Tibial nerve (tissue), 4 donors: ENCODE data around the gene RBM38. TPM values are rescaled to one million over a fixed set of nuclear protein-coding genes. Genes with fewer than 3 reads are reported as not detected.
A peak's percentile ranks its signal among the peaks of the same experiment; 100 is the strongest.

Experiments used
- DNase-seq, 2 donors: peaks; one replicate each; pipeline ENCODE4 v3.0.0-alpha.2; 2019; ENCODE audit warnings: low spot score in 2 of 2
- H3K27ac ChIP-seq, 4 donors: fragments of 200-600 bp; sonication (generic) in 3 of 4; one replicate each; pipeline ENCODE4 v1.5.1; 2017 to 2019; ENCODE audit warnings: mild to moderate bottlenecking in 1 of 4
- H3K27me3 ChIP-seq, 2 donors: fragments of 200-600 bp; sonication (generic) in 1 of 2; one replicate each; pipeline versions ENCODE4 v1.5.1 to v1.6.0; 2017 to 2019
- H3K36me3 ChIP-seq, 3 donors: fragments of 200-600 bp; sonication (generic); one replicate each; pipeline ENCODE4 v1.5.1; 2018 to 2019
- H3K4me1 ChIP-seq, 4 donors: fragments of 200-600 bp; sonication (generic) in 3 of 4; one replicate each; pipeline ENCODE4 v1.5.1; 2017 to 2019
- H3K4me3 ChIP-seq, 4 donors: fragments of 200-600 bp; sonication (generic) in 3 of 4; one replicate each; pipeline ENCODE4 v1.5.1; 2017 to 2019; ENCODE audit warnings: mild to moderate bottlenecking in 1 of 4, moderate library complexity in 1 of 4
- H3K9me3 ChIP-seq, 4 donors: fragments of 200-600 bp; sonication (generic) in 3 of 4; one replicate each; pipeline ENCODE4 v1.5.1; 2017 to 2019
- CTCF ChIP-seq, 5 experiments: fragments of 200-600 bp in 3 of 5; fragments of 450-650 bp in 2 of 5; sonication (generic) in 3 of 5; IDR thresholded peaks; one replicate each; pipeline ENCODE4 v1.5.1; 2016 to 2019; ENCODE audit warnings: antibody characterized with exemption in 5 of 5, mild to moderate bottlenecking in 3 of 5, moderate library complexity in 2 of 5
- EP300 ChIP-seq, 2 donors: sonication (generic); formaldehyde crosslinking; IDR thresholded peaks; one replicate each; pipeline ENCODE4 v1.6.1; 2017; ENCODE audit warnings: antibody characterized with exemption in 2 of 2, mild to moderate bottlenecking in 1 of 2
- POLR2A ChIP-seq, 2 donors: fragments of 450-650 bp; IDR thresholded peaks; one replicate each; pipeline ENCODE4 v1.6.1; 2017; ENCODE audit warnings: antibody characterized with exemption in 2 of 2, mild to moderate bottlenecking in 2 of 2, moderate library complexity in 2 of 2
- WGBS, 2 donors: methylation state at CpG; one replicate each; pipeline ENCODE4 v1.1.5; 2018; 5-methylcytosine and 5-hydroxymethylcytosine counted together
- total RNA-seq, 4 donors: library from RNA; depleted of rRNA; stranded (reverse); fragments of >200 nt; gene quantifications; one replicate each; pipeline ENCODE4 v1.1.0, GENCODE V29; 2016

The RBM38 gene
- total RNA-seq, 4 donors from 2014 or later = 4.8 to 14.4 (median 5.8) TPM

GRCh38 chr20:57393321-57394120 is 2.3 kb downstream of the RBM38 start:
- Histone ChIP-seq H3K36me3 (peaks cover 0 to 21% (median 0%) of the 10 kb centered on the region in 3 donors), H3K4me3 (peak overlapping the region in 2 of 4 donors; percentile 40 to 77), H3K4me1 (peaks cover 0 to 77% (median 63%) of the 10 kb centered on the region in 4 donors), H3K27ac (peak overlapping the region; percentile 84 to 88 (median 86)), H3K27me3 (no peaks in the 10 kb centered on the region), H3K9me3 (no peaks in the 10 kb centered on the region)
- no peak for DNase-seq
- TF ChIP-seq CTCF (IDR thresholded peaks at IDR 0.05) = no peak
- no peak for TF ChIP-seq POLR2A (IDR thresholded peaks at IDR 0.05)
- no peak for TF ChIP-seq EP300 (IDR thresholded peaks at IDR 0.05)
- 80 to 92% methylated on average over 14 of the region's 14 CpGs for WGBS, 2 donors

DNA sequence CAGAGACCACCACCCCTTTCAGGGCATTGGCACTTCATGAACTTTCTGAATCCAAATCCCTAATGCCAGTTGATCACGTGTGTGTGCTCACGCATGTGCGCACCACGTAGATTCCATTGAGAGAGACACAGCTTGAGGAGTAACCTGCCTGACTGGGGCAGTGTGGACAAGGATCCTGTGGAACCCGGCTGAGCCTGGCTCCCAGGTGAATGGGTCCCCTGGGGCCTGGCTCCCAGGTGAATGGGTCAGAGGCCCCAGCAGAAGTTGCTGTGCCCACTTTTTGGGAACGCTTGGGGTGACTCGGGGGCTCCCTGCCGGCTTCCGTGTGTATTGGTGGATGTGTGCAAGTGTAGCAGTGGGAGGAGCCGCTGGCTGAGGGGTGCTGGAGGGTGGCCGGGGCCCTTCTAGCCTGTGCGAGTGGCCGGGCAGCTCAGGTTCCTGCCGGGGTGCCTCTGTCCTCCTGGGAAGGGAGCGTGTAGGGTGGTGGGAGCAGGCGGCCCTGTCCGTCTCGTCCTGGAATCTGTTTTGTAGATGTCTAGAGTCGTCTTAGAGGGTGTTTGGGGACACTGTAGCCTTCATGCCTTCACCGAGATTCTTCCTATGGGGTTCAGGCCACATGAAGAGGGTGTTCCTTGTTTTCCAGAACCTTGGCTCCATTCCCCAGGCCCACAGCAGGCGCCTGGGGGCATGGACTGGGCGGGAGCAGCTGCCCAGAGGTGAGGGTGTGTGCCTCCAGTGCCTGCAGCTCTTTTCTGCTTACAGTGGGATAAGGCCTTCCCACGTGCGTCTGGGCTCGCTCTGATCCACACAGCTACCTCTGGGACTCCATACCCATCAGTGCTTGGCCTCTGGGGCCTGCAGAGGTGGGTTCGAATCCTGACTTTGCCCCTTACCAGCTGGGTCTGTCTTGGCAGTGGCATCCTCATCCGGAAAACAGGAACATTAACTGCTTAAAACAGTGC is 3.2 kb downstream of the RBM38 start:
- DNase-seq = no peak
- 61 to 73% methylated on average over 23 to 27 of the region's 27 CpGs for WGBS, 2 donors
- no peak for TF ChIP-seq EP300 (IDR thresholded peaks at IDR 0.05)
- TF ChIP-seq CTCF (IDR thresholded peaks at IDR 0.05) = no peak
- no peak for TF ChIP-seq POLR2A (IDR thresholded peaks at IDR 0.05)

GRCh38 chr20:57395111-57395966 is 4.1 kb downstream of the RBM38 start:
- peaks cover 0 to 85% (median 71%) of the 10 kb centered on the region in 4 donors for H3K4me1 ChIP-seq
- peak in 1 of 2 donors; percentile 37 for DNase-seq
- no peak for TF ChIP-seq CTCF (IDR thresholded peaks at IDR 0.05)
- TF ChIP-seq EP300 (IDR thresholded peaks at IDR 0.05) = peak; percentile 43 to 80
- TF ChIP-seq POLR2A (IDR thresholded peaks at IDR 0.05) = peak in 1 of 2 donors; percentile 44
- WGBS, 2 donors = 43 to 58% methylated on average over 16 to 27 of the region's 31 CpGs
- peak overlapping the region; percentile 84 to 88 (median 86) for H3K27ac ChIP-seq
- peak overlapping the region in 1 of 4 donors; percentile 2 for H3K4me3 ChIP-seq
- no peaks in the 10 kb centered on the region for H3K27me3 ChIP-seq
- peaks cover 0 to 21% (median 0%) of the 10 kb centered on the region in 3 donors for H3K36me3 ChIP-seq
- no peaks in the 10 kb centered on the region for H3K9me3 ChIP-seq

More for the DNA sequence above, 3.2 kb downstream of the RBM38 start:
- Histone ChIP-seq H3K4me1 (peaks cover 0 to 85% (median 71%) of the 10 kb centered on the region in 4 donors), H3K36me3 (peaks cover 0 to 21% (median 0%) of the 10 kb centered on the region in 3 donors), H3K9me3 (no peaks in the 10 kb centered on the region), H3K4me3 (no peak overlapping the region), H3K27ac (peak overlapping the region; percentile 84 to 88 (median 86)), H3K27me3 (no peaks in the 10 kb centered on the region)

DNA sequence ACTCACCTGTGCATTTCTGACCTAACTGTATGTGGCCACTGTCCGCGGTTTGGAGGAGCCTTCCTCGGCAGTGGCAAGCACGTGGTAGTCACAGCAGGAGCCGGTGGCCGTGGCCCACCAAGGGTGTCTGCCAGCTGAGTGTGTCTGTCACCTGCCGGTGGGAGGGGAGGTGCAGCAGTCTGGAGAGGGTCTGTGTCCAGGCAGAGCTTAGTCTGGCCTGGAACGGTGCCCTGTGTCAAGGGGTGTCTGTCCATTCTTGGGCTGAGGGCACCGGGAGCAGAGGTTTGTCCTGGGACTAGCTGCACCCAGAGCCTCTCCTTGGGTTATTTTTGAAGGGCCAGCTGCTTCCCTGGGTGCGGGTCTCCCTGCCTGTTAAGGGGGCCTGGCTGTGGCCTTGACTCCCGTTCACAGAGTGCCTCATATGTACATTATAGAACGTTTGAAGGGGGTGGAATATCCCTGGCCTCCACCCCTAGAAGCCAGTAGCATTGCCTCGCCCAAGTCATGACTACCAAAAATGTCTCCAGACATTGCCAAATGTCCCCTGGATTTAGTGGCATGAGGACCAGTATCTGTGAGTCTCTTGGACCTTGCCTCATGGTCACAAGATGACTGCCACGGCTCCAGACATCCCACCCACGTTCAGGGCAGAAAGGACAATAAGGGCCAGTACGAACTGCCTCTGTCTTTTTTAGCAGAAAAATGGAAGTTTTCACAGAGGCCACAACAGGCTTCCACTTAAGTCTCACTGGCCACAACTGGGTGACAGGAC is 5.2 kb downstream of the RBM38 start:
- H3K4me3 ChIP-seq = no peak overlapping the region
- H3K9me3 ChIP-seq = no peaks in the 10 kb centered on the region
- WGBS, 2 donors = 82 to 83% methylated on average over 15 of the region's 16 CpGs
- peaks cover 0 to 88% (median 73%) of the 10 kb centered on the region in 4 donors for H3K4me1 ChIP-seq
- TF ChIP-seq EP300 (IDR thresholded peaks at IDR 0.05) = no peak
- TF ChIP-seq POLR2A (IDR thresholded peaks at IDR 0.05) = no peak
- TF ChIP-seq CTCF (IDR thresholded peaks at IDR 0.05) = no peak
- DNase-seq = no peak
- no peaks in the 10 kb centered on the region for H3K27me3 ChIP-seq
- H3K36me3 ChIP-seq = peaks cover 0 to 26% (median 0%) of the 10 kb centered on the region in 3 donors
- peak overlapping the region; percentile 84 to 88 (median 86) for H3K27ac ChIP-seq
